HUDEP-2 (cell line): Measurements from ENCODE around the gene ATE1.
"Not testable (repeated sequence)": the region's sequence is repeated elsewhere in the genome, so short reads cannot be mapped to it uniquely, and the experiment has no call there.

Experiments
- DNase-seq, 76 experiments: peaks; one replicate each; lab custom pipeline; 2025; ENCODE audit not compliant: unreplicated experiment in 76 of 76; lab: John Stamatoyannopoulos, UW

The ATE1 gene

GRCh38 chr10:121702351-121703320 lies 225.2 kb downstream of the ATE1 start:
- no peak for DNase-seq

DNA sequence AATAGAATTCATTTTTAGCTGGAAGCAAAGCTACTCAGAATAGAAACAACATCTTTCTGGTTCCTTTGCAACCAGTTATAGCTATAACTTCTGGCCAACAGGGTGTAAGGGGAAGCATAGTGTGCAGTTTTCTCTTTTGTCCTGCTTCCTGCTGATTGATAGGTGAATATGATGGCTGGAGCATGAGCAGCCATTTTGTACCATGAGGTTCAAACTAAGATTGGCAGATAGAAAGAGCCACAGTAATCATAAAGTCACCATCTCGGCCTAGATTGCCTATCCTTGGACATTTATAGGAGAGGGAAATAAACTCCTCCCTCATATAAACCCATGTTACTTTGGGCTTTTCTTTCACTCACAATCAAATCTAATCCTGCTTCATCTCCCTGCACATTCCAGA lies 227.4 kb downstream of the ATE1 start:
- no peak for DNase-seq

DNA sequence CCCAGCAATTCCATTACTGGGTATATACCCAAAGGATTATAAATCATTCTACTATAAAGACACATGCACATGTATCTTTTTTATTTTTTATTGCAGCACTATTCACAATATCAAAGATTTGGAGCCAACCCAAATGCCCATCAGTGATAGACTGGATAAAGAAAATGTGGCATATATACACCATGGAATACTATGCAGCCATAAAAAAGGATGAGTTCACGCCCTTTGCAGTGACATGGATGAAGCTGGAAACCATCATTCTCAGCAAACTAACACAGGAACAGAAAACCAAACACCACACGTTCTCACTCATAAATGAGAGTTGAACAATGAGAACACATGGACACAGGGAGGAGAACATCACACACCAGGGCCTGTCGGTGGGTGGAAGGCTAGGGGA lies 228.1 kb downstream of the ATE1 start:
- not testable (repeated sequence) for DNase-seq

GRCh38 chr10:121698902-121699301 lies 228.9 kb downstream of the ATE1 start:
- DNase-seq = no peak

DNA sequence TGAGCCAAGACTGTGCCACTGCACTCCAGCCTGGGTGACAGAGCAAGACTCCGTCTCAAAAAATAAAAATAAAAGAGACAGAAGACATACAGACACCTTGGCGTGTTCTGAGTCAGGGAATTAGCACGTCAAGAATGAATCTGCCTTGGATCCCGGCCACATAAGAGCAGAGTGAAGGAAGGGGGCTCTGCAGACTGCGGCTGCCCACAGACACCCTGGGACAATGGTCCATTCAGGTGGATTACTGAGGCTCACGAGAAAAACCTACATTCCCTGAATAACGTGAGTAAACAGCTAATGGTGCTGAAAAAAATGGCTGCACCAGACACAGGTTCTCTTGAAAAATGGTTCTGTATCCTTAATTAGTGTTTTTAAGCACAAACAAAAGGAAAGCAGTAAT lies 229.5 kb downstream of the ATE1 start:
- DNase-seq = no peak

- peak in 38 of 76 experiments; percentile 0 to 56 (median 19) for DNase-seq
These were observed 231.0 kb downstream of the ATE1 start for GRCh38 chr10:121696854-121697253.

- no peak for DNase-seq
These were observed 231.9 kb downstream of the ATE1 start for GRCh38 chr10:121695731-121696464.

- DNase-seq = no peak
These were observed 232.7 kb downstream of the ATE1 start for GRCh38 chr10:121694966-121695643.

DNA sequence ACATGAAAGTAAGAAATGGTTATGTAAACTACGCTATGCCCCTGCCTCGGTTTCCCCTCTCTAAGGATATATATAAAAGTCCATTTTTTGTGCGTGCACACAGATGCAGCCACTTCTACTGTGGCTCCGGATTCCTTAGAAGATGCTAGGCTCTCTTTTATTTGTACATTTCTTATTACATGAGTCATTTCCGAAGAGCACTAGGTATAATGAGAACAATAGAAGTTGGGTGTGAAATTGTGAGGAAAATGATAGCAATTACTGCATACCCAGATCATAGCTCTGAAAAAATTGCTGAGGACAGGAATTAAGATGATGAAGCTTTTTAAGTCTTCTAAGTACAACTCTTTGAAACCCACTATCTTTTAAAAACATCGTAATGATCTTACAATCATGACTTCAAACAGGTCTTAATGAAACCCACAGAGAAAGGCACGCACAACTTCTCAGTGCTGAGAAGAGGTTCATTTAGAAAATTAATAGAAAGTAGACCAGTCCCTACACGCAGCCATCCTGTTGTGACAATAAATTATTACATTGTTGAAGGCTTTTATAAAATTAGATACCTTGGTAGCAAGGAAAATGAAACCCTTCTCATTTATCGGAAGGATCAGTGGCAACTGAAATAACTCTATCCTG lies 233.4 kb downstream of the ATE1 start:
- no peak for DNase-seq

DNA sequence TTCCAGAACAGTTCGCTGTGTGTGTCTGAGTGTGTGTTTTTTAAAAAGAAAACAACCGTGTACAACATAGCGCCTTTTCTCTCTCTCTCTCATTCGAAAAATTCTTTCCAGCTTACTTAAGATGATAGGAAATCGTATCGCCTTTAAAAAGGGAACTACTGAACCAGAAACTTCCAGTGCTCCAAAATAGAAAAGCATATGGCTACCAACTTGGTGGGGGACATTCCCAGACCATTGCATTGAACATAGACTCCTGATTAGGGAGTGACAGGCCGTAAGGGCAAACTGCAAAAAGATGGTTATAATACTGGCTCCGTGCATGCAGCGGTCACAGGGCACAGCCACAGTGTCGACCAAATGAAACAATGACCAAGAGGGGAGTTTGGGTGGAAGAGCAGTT lies 235.2 kb downstream of the ATE1 start:
- DNase-seq = no peak

DNA sequence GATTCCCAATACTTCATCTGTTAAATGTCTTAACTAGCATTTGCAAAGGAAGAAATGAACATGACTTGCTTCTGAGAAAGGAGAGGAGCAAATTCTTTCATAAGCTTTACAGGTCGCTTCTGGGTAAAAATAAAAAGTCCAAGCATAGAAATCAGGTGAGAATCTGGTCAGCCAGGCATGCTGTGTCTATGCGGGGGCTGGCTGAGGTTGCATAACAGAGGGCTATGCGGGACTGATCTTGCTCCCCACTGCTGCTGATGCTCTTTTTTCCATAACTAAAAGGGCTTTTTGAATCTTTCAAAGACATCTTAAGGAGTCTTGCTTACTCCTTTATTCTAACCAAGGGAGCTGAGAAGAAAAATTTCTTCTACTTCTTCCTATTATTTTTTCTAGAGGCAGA lies 236.9 kb downstream of the ATE1 start:
- no peak for DNase-seq
